K562 (cell line): Measurements from ENCODE around the gene CBFA2T3. TPM values are rescaled to one million over a fixed set of nuclear protein-coding genes. Genes with fewer than 3 reads are reported as not detected.

Source experiments
- BRD4 ChIP-seq: fragments of 200-600 bp; sonication (generic); IDR thresholded peaks from 2 replicates; pipeline ENCODE4 v1.6.1; 2017; ENCODE audit warnings: inconsistent platforms
- BRF1 ChIP-seq: IDR thresholded peaks from 3 replicates; pipeline ENCODE4 v1.6.1; 2011; ENCODE audit warnings: borderline replicate concordance, mild to moderate bottlenecking; ENCODE audit not compliant: insufficient read length; ENCODE audit errors: extremely low read depth
- CREB3L1 ChIP-seq: fragments of 450-650 bp; IDR thresholded peaks from 2 replicates; pipeline ENCODE4 v1.6.1; 2014; ENCODE audit warnings: low read depth, mild to moderate bottlenecking, moderate library complexity, borderline replicate concordance
- DACH1 ChIP-seq: fragments of 450-650 bp; IDR thresholded peaks from 2 replicates; pipeline ENCODE4 v1.6.1; 2018; ENCODE audit not compliant: partially characterized antibody
- EHMT2 ChIP-seq: fragments of 450-650 bp; IDR thresholded peaks from 2 replicates; pipeline ENCODE4 v1.6.1; 2018; ENCODE audit warnings: antibody characterized with exemption
- KHSRP ChIP-seq: fragments of 450-650 bp; IDR thresholded peaks from 2 replicates; pipeline ENCODE4 v1.6.1; 2017
- MYBL2 ChIP-seq, 2 experiments: fragments of 450-650 bp in 1 of 2; sonication (generic) in 1 of 2; formaldehyde crosslinking in 1 of 2; IDR thresholded peaks; 2 replicates each; pipeline versions ENCODE4 v1.6.1 to v1.8.1; 2017 to 2022; ENCODE audit warnings: borderline replicate concordance in 1 of 2, inconsistent platforms in 1 of 2, low read depth in 1 of 2, mild to moderate bottlenecking in 1 of 2, missing genetic modification reagents in 1 of 2, moderate library complexity in 1 of 2
- NCOA6 ChIP-seq: fragments of 450-650 bp; IDR thresholded peaks from 2 replicates; pipeline ENCODE4 v1.6.1; 2017; ENCODE audit warnings: mild to moderate bottlenecking
- NEUROD1 ChIP-seq: fragments of 150-350 bp; IDR thresholded peaks from 2 replicates; pipeline ENCODE4 v1.6.1; 2014; ENCODE audit warnings: borderline replicate concordance, low read length, low read depth; ENCODE audit not compliant: partially characterized antibody
- NONO ChIP-seq, 2 experiments: fragments of 200-400 bp in 1 of 2; fragments of 450-650 bp in 1 of 2; formaldehyde crosslinking in 1 of 2; IDR thresholded peaks; 2 replicates each; pipeline ENCODE4 v1.6.1; 2017; ENCODE audit warnings: low read depth in 2 of 2, mild to moderate bottlenecking in 2 of 2, moderate library complexity in 2 of 2, low read length in 1 of 2
- PCBP1 ChIP-seq: fragments of 200-400 bp; formaldehyde crosslinking; IDR thresholded peaks from 2 replicates; pipeline ENCODE4 v1.6.1; 2018; ENCODE audit warnings: mild to moderate bottlenecking, low read depth, low read length; ENCODE audit not compliant: poor library complexity, severe bottlenecking
- ZNF318 ChIP-seq, 2 experiments: fragments of 450-650 bp; IDR thresholded peaks; 2 replicates each; pipeline ENCODE4 v1.6.1; 2016; ENCODE audit warnings: mild to moderate bottlenecking in 2 of 2, borderline replicate concordance in 1 of 2, low read depth in 1 of 2, moderate library complexity in 1 of 2
- ZNF384 ChIP-seq: IDR thresholded peaks from 2 replicates; pipeline ENCODE4 v1.6.1; 2012; ENCODE audit warnings: low read depth, low read length, improper control_type of control experiment
- ZNF444 ChIP-seq: fragments of 250-450 bp; sonication (Bioruptor Pico); IDR thresholded peaks from 2 replicates; pipeline ENCODE4 v1.4.0; 2020; ENCODE audit warnings: mild to moderate bottlenecking, moderate library complexity
- ZNF76 ChIP-seq: fragments of 250-450 bp; sonication (Bioruptor Pico); IDR thresholded peaks from 2 replicates; pipeline ENCODE4 v1.4.0; 2020; ENCODE audit warnings: mild to moderate bottlenecking, moderate library complexity, borderline replicate concordance
- polyA plus RNA-seq, 8 experiments: library from polyadenylated mRNA; depleted of rRNA in 4 of 8; stranded (reverse) in 5 of 8; unstranded in 3 of 8; fragments of >200 nt; fragmentation: Nextera tagmentation in 2 of 8; fragmentation: Illumina TruSeq in 1 of 8; extraction: Ambion mirVana in 2 of 8; extraction: Trizol in 1 of 8; gene quantifications; 2 replicates each; pipeline versions ENCODE4 v1.2.1 to v1.2.3, GENCODE V29; 2011 to 2014; ENCODE audit warnings: inconsistent platforms in 1 of 8, missing spikeins in 1 of 8
- total RNA-seq, 7 experiments: library from RNA; depleted of rRNA in 6 of 7; stranded (reverse); fragments of >200 nt in 6 of 7; fragmentation: Illumina TruSeq in 2 of 7; extraction: Trizol in 2 of 7; gene quantifications; 2 replicates each; pipeline versions ENCODE4 v1.2.1 to v1.2.3, GENCODE V29; 2011 to 2021; ENCODE audit warnings: low replicate concordance in 1 of 7

CBFA2T3 gene
- total and polyA plus RNA-seq, 9 of the 15 experiments (the other 6 are each of a cell fraction or from before 2014, with no cell fraction given) = 2.3 to 145 (median 6.7) TPM

- peak in 1 of 2 experiments; percentile 49; a peak in 2 of 4 replicates for TF ChIP-seq ZNF318 (IDR thresholded peaks at IDR 0.05; ENCODE audit: borderline replicate concordance in 1 of 2, low read depth in 1 of 2)
- peak; percentile 66; the same call in 1 of the 2 replicates for TF ChIP-seq NCOA6
- 0 out of 2 replicates have a peak, but pooled peaks have one; percentile 7 for TF ChIP-seq ZNF384
- TF ChIP-seq DACH1 = peak; percentile 43
- peak; percentile 50; the same call in 1 of the 2 replicates for TF ChIP-seq ZNF444
- no peak for TF ChIP-seq BRF1
- peak; percentile 94 for TF ChIP-seq NEUROD1
- no peak for TF ChIP-seq MYBL2 (IDR thresholded peaks at IDR 0.05; ENCODE audit: low read depth)
- no peak for TF ChIP-seq MYBL2 (CRISPR knock-in tag; IDR thresholded peaks at IDR 0.05; ENCODE audit: borderline replicate concordance)
- TF ChIP-seq BRD4 = 0 out of 2 replicates have a peak, but pooled peaks have one; percentile 0
- TF ChIP-seq PCBP1 = peak; percentile 93
- TF ChIP-seq CREB3L1 = peak; percentile 45; the same call in 1 of the 2 replicates
- peak; percentile 58; the same call in 1 of the 2 replicates for TF ChIP-seq KHSRP
- TF ChIP-seq ZNF76 = no peak
- no peak for TF ChIP-seq EHMT2
- TF ChIP-seq NONO (IDR thresholded peaks at IDR 0.05; ENCODE audit: low read depth in 2 of 2, low read length in 1 of 2) = peak in 1 of 2 experiments; percentile 93; a peak in 2 of 4 replicates
Measured at GRCh38 chr16:88992351-88993165, 15.6 kb upstream of the CBFA2T3 start (continued).
